GM10847 (cell line): Measurements from ENCODE around the gene ZNF418.
A peak's percentile ranks its signal among the peaks of the same experiment; 100 is the strongest.

Experiments used
- POLR2A ChIP-seq: IDR thresholded peaks from 2 replicates; pipeline ENCODE4 v1.6.1; 2011; ENCODE audit not compliant: insufficient read length; ENCODE audit errors: extremely low read depth

Gene ZNF418

DNA sequence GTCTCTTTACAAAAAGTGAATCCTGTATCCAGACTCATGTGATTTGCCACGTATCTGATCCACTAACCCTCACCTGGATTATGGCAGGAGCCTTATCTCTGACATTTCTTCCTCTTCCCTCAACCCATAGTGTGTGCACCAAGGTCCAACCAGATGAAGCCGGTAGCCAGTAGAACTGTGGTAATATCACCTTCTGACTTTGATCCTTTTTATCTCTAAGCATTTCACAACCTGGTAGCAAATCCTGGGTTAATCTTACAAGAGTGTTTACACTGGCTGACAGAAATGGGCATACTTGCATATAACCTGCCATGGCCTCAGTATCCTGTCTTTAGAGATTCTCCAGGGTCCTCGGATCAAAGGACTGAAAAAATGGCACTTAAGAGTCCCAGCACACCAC is 20.7 kb downstream of the ZNF418 start:
- no peak for TF ChIP-seq POLR2A

DNA sequence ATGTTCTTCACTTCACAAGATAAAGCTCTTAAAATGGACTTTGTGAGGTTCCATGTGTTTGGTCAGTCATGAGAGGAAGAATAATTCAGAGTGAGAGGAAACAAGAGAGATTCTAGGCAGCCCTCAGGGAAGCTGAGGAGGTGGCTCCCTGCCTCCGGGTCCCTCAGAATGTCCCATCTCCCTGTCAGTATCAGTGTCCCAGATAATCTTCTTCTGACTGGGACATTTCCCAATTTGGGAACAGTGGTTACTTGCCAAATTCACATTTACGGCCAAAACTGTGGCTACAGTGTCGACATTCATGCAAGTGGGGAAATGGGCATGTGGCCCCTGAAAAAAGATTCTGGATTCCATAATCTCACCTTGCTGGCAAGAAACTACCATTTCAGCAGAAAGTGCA is 27.8 kb downstream of the ZNF418 start:
- TF ChIP-seq POLR2A = no peak

DNA sequence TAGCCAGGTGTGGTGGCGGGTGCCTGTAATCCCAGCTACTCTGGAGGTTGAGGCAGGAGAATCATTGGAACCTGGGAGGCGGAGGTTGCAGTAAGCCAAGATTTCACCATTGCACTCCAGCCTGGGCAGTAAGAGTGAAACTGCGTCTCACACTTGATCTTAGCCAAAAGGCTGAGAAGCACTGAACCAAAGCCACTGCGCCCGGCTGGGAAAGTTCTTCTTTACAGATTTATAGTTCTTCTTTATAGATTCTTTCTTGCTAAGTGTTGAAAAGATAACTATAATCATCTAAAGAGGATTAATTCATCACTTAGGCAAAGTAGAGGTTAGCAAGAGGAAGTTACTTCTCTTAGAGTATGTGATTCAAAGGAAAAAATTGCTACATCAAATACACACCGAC is 29.9 kb downstream of the ZNF418 start:
- TF ChIP-seq POLR2A = no peak

DNA sequence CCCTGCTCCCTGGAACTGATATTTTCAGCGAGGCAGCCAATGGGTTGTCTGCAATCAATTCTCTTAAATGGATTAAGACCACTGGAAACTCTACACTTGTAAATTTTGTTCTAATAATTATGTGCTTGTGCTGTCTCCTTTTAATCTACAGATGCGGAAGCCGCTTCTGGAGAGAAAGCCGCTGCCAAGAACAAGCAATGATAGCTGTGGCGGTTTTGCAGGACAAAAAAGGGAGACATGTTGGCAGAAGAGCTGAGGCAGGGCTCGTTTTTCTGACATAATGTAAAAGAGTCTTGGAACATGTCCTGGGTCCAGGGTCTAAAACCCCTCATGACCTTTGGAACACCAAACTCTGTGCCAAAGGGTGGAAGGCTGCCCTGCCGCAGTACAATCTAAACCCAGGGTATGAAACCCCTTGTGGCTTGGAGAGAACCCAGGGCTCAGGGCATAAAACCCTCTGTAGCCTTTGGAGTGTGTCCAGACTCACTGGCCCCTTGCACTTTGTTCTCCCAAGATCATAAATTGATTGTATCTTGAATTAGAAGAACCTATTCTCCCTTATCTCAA is 31.5 kb downstream of the ZNF418 start:
- TF ChIP-seq POLR2A = no peak

DNA sequence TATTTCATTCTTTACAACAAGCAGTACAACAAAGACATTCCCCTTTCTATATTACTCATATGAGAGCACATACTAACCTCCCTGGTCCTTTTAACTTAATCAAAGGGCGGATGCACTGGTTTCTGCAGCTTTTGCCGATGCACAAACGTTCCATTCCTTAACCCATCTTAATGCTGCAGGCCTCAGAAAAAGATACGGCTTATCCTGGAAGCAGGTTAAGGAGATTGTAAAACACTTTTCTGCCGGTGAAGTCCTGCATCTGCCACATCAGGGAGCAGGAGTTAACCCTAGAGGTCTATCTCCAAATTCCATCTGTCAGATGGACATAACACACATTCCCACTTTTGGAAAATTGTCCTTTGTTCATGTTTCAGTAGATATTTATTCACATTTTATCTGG is 34.9 kb downstream of the ZNF418 start:
- no peak for TF ChIP-seq POLR2A

DNA sequence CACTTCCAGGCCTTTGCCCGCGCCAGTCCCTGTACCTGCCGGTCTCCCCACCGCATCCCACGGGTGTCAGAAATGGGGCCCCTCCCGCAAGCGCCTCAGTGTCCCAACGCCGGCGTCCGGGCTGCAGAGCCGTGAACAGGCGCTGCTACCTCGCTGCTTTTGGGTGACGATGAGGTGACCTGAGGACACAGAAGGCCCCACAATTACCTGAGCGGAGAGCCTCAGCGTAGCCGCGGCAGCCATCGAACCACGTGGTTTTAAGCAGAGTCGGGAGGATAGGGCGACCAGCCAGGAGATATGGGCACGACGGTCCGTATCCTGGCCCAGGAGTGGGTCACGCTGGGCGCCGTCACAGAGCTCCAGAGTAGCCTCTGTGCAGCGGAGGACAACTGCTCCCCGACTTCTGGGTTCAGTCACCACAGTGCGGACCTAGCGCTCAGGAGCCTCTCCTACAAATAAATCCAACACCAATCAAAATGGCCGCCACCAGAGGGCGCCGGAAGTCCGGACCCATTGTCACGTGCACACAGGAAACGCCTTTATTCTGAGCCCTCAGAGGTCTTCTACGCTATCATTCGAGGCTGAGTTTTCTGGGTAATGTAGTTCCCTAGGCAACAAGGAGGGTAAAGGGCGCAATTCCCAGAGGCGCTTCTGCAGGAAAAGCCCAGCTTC is 46.5 kb downstream of the ZNF418 start, which contains the start of gene ZNF814:
TSS of gene ZNF814 (minus strand) at position 478 of the 672 bp plus-strand sequence. CDS start at position 243, 235 bp downstream.
- peak; percentile 39 for TF ChIP-seq POLR2A

DNA sequence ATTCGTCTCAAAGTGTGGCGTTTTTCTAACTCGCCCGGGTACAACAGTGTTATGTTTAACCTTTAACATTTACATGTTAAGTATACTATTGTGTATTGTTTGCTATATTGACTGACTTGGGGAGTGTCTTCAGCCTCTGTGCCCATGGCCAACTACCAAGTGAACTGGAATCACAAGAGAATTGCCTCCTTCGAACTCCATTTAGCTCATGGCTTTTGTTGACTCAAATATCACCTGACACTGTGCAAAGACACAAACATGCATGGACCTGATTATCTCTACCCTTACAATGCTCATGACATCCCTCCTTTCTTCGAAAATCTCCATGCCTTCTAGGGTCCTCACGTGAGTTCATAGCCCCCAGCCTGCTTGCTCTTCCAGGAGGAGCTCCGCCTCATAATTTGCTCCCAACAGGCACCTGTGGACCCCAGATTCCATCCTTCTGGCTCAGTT is 47.1 kb downstream of the ZNF418 start:
- no peak for TF ChIP-seq POLR2A

DNA sequence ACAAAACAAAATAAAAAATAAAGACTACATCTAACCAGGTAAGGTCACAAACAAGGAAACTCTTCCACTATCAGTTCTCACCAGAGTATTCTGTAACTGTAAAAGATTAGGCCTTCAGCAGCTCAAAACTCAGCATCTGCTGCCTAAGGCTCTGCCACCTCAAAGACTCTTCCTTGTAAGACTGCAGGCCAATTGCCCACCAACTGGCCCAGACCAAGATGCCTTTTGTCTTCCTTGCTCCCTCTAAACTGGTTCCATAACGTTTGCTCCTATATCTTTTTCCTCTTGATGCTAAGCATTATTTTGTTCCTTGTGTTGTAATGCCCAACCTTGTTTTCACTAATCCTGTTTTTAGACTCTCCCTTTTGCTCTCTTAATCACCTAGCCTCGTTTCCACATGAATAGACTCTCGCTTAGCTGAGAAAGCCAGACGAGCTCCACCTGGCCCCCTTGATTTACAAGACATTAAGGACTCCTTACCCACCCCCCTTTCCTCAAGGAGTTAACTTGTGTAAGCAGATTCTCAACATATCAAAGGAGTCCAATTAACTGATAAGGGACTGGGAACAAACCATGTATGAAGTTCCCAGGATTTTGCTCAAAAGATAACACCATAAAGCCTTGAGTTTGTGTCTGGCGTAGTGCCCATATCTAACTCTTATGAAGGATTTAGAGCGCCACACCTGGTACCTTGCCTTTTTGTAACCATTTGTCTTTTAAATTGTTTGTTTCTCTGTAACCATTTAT is 47.8 kb downstream of the ZNF418 start:
- no peak for TF ChIP-seq POLR2A

DNA sequence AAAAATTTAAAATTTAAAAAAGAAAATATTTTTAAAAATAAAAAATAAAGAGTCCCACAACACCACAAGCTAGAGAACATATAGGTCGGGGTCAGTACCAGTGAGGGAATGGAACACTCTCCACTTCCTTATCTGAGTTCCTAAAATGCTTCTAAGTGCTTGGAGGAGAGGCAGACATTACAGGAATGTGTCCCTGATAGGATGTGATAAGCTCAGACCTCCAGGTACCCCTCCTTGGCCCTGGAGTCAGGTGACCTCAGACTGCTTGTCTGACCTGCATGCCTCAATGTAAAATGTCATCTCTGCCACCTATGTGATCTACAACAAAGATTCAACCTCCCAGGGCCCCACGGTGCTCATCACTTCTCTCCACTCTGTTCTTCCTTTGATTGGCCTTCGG is 49.2 kb downstream of the ZNF418 start:
- TF ChIP-seq POLR2A = no peak

DNA sequence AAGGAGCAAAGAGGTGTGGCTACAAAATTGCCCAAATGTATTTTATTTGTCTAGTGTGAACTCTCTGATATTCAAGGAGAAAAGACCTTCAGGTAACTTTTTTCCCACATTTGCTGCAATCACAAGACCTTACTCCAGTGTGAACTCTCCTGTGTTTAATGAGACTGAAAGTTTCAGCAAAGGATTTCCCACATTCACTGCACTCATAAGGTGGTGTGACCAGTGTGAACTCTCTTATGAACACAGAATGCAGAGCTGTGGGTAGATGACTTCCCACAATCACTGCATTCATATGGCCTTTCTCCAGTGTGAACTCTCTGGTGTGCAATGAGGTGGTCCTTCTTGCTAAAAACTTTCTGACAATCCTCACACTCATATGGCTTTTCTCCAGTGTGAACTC is 62.8 kb downstream of the ZNF418 start:
- TF ChIP-seq POLR2A = no peak
